ENCODE data around the gene SLC1A2.

The SLC1A2 gene

DNA sequence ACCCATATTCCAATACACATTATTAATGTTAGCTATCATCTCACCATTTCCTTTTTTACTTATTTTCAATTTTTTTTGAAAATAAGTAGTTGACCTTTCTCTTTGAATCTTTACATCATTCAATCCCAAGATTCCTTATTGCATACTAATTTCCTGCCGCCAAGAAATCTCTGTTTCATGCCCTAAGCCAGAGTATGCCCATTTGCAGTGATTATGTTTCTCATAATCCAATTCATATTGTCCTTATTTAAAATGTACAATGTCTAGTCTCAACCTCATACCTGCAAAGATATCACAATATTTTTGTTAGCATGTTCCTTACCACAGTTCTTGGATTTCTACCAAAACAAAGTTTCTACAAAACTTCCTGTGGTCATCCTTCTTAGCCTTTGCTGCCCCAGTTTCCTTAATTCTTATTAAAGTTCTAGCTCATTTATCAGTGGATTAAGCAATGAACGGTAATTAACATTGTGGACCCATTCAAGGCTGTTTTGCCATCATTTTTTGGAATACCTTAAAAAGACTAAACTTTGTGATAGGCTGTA lies 205.1 kb downstream of the SLC1A2 start:
- DNase-seq: no peak

DNA sequence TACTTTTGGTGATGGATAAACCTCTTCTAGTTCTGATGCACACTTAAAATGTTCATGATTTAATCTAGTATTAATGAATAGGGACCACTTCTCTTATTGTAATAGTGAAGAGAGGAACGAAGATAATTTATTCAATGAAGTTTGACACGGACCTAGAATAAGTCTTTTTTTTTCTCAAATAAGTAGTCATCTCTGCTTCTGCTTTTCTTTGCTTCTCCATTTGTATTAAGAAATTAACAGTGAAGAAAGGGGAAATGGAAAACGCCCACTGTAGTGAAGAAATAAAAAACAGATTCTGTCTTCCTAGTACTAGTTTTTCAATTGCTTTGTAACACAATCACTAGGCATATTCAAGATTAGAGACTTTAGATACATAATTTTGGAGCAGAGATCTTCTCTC lies 207.4 kb downstream of the SLC1A2 start:
- DNase-seq: no peak

DNA sequence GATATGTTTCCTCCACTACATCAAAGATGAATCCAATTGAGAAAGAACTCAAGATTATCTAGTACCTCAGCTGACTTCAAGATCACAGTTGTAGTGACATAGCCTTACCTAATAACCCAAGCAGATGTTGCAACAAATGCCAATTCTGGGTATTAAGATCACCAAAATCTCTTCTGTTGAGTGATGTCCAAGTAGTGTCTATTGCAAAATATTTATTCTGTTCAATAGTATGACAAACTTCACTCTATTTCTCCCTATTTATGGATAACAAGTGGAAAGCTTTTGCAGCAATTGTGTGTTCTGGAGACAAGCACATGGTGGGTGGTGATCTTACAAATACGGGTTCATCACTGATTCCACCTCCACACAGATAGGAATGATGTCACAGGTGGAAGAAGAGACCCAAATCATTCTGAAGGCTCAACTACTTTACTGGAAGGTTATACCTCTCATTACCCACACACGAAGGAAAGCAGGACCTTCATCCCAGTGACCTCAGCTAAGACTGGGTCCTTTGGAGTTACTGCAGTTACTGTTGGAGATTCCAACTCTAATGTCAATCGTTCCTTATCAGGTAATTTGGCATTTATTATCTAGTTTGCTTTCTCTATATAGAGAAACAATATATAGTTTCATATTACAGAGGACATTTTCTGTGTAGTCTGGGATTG lies 208.3 kb downstream of the SLC1A2 start:
- no peak for DNase-seq

DNA sequence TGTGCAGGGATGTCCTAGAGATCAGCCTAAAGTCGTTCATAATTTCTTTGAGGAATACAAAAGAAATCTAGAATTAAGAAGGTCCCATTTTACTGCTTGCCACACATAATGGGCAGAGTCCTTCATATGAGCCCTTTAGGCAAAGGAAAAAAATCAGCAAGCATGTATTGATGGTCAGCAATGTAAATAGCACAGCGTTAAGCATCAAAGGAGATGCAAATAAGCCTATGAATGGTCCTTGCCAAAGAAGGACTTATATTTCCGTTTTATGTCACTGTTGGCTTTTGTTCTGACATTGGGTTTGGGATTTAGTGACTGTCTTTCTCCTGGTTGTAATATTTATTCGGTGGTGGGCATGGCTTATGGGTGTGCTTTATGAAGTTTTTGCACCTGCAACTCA lies 210.6 kb downstream of the SLC1A2 start:
- no peak for DNase-seq

DNA sequence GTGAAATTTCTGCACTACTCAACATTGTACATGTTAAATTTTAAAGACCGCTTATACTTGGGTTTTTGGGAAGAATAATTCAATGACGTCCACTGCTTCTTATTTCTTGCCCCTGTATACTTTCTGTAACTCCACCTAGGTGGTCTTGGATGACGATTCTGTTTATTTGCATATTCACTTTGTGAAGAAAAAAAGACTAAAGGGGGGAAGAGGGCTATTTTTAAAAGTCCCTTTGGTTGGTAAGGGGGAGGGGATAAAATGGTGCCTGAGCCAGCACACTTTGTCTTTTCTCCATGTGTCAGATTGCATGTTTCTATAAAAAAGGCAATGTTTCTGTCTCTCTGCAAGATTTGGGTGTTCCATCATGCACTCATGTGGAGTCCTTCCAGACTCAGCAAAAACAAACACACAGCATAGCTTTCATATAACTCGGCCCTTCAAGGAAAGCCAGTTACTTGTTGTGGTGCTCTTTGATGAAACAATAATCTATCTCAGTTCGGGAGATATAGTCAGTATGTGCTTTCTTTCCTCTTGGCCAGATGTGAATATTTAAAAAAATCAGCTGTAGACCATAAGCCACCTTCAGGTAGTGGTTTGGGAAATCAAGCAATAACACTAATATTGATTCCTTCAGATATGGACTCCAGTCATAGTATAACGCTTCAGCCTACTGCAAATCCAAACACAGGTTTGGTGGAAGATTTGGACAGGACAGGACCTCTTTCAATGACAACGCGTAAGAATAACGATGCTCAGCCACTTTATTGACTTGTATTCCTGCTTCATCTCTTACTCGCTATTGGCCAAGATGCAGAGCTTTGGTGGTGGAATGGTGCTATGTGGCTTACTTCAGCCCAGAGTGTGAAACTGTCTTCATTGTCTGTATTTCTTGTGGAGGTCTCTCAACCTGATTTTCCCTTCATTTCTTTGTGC lies 211.6 kb downstream of the SLC1A2 start:
- DNase-seq: no peak

DNA sequence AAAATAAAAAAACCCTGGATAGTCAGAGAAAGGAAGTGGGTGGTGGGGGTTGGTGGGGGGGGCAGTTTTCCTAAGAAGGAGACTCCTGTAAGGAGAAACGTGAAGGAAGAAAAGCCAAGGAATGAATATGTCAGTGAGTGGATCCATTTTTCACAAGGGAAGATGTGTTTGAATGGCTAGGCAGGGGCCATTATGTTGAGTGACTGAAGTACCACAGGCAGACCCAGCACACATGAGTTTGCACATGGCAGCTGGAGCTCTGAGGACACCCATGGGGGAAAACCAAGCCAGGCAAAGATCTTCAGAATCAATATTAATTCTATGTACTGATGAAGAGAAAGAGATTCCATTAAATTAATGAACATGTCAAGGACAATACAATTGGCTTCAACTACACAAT lies 212.7 kb downstream of the SLC1A2 start:
- no peak for DNase-seq

DNA sequence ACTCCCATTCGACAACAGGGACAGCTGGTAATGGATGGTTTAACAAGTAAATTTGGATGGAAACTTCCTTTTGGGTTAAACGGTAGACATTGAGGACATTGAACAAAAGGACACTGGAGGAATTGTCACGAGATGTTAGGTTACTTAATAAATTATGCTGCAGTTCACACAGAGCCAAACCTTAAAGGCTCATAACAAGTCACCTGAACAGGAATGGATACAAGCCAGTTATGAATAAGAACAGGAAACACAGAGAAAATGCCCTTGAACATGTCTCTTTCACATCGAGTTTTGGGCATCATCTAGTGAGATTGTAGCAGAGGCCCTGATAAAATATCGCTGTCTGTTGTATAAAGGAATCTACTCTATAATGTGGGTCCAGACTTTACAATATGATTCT lies 214.7 kb downstream of the SLC1A2 start:
- DNase-seq: no peak
